IMR-90 (cell line): ENCODE measurements around the gene PTPRN2. TPM values are rescaled to one million over a fixed set of nuclear protein-coding genes. Genes with fewer than 3 reads are reported as not detected.

ENCODE experiments used
- ATAC-seq: fragments of 200-7000 bp; cut with Tn5 transposase; 2 replicates; pipeline ENCODE4 v1.9.1; 2020; ENCODE audit warnings: low read depth, mild to moderate bottlenecking, moderate library complexity
- BruUV-seq: library from RNA; stranded (reverse); fragments of 400-500 nt; replicated peaks from 2 replicates; lab custom pipeline; 2021; lab: Mats Ljungman, UMichigan
- CTCF ChIA-PET: fragments of 300-600 bp; formaldehyde crosslinking; extraction: SDS; loops from one replicate; lab custom pipeline; 2021; ENCODE audit warnings: antibody characterized with exemption; lab: Yijun Ruan, JAX
- POLR2A ChIA-PET: fragments of 300-600 bp; sonication (Branson Sonifier 250); formaldehyde crosslinking; loops from one replicate; lab custom pipeline; 2022; ENCODE audit warnings: antibody characterized with exemption; ENCODE audit not compliant: unreplicated experiment; lab: Charles Lee
- DNase-seq: peaks from one replicate; pipeline ENCODE4 v3.0.0; 2013
- H2AFZ ChIP-seq: replicated peaks from 2 replicates; pipeline ENCODE3; 2013; ENCODE audit warnings: low read length, mild to moderate bottlenecking; ENCODE audit not compliant: poor library complexity
- H2AK5ac ChIP-seq: 2 replicates; pipeline ENCODE4 v1.6.1; 2013; ENCODE audit warnings: low read depth, low read length, inconsistent platforms
- H2AK9ac ChIP-seq: replicated peaks from 2 replicates; pipeline ENCODE3; 2013; ENCODE audit warnings: mild to moderate bottlenecking, low read depth, low read length, moderate library complexity; ENCODE audit not compliant: poor library complexity
- H2BK120ac ChIP-seq: 2 replicates; pipeline ENCODE4 v1.6.1; 2013; ENCODE audit warnings: low read depth, low read length, inconsistent platforms
- H2BK15ac ChIP-seq: 3 replicates; pipeline ENCODE4 v1.6.1; 2013; ENCODE audit warnings: low read depth, low read length, inconsistent platforms
- H2BK20ac ChIP-seq: 2 replicates; pipeline ENCODE4 v1.6.1; 2013; ENCODE audit warnings: low read depth, mild to moderate bottlenecking, inconsistent platforms, low read length, moderate library complexity
- H2BK5ac ChIP-seq: 2 replicates; pipeline ENCODE4 v1.6.1; 2013; ENCODE audit warnings: mild to moderate bottlenecking, low read depth, low read length, inconsistent platforms; ENCODE audit not compliant: poor library complexity, severe bottlenecking
- H3K14ac ChIP-seq: replicated peaks from 2 replicates; pipeline ENCODE4 v1.6.1; 2013; ENCODE audit warnings: low read depth, low read length, inconsistent platforms
- H3K18ac ChIP-seq: 2 replicates; pipeline ENCODE4 v1.6.1; 2013; ENCODE audit warnings: low read depth, low read length, control low read depth
- H3K23ac ChIP-seq: 2 replicates; pipeline ENCODE4 v1.6.1; 2013; ENCODE audit warnings: low read depth, low read length, inconsistent platforms
- H3K27ac ChIP-seq: 2 replicates; pipeline ENCODE4 v1.5.1; 2013; ENCODE audit warnings: mild to moderate bottlenecking, control low read depth, low read length; ENCODE audit not compliant: insufficient read depth
- H3K27me3 ChIP-seq: 2 replicates; pipeline ENCODE4 v1.6.1; 2013; ENCODE audit warnings: low read length; ENCODE audit not compliant: control insufficient read depth, insufficient read depth
- H3K36me3 ChIP-seq: 2 replicates; pipeline ENCODE4 v1.6.1; 2013; ENCODE audit warnings: low read length, mixed read lengths; ENCODE audit not compliant: control insufficient read depth, insufficient read depth
- H3K4ac ChIP-seq: 2 replicates; pipeline ENCODE4 v1.6.1; 2013; ENCODE audit warnings: low read depth, low read length, inconsistent platforms
- H3K4me1 ChIP-seq: 2 replicates; pipeline ENCODE4 v1.6.1; 2013; ENCODE audit warnings: low read length, mixed read lengths; ENCODE audit not compliant: control insufficient read depth, insufficient read depth
- H3K4me2 ChIP-seq: 2 replicates; pipeline ENCODE4 v1.6.1; 2013; ENCODE audit warnings: low read depth, mild to moderate bottlenecking, control low read depth, low read length, moderate library complexity
- H3K4me3 ChIP-seq: 2 replicates; pipeline ENCODE4 v1.5.1; 2013; ENCODE audit warnings: low read depth, mild to moderate bottlenecking, control low read depth, low read length, moderate library complexity; ENCODE audit not compliant: insufficient read depth
- H3K56ac ChIP-seq: 2 replicates; pipeline ENCODE4 v1.6.1; 2013; ENCODE audit warnings: low read length, inconsistent platforms; ENCODE audit not compliant: insufficient read depth; ENCODE audit errors: extremely low read depth
- H3K79me1 ChIP-seq, 2 experiments: 2 replicates each; pipeline ENCODE4 v1.6.1; 2013; ENCODE audit warnings: low read length in 2 of 2, inconsistent platforms in 1 of 2, low read depth in 1 of 2
- H3K9ac ChIP-seq: 2 replicates; pipeline ENCODE4 v1.6.1; 2013; ENCODE audit warnings: low read depth, low read length, control low read depth
- H3K9me1 ChIP-seq: 2 replicates; pipeline ENCODE4 v1.6.1; 2013; ENCODE audit warnings: low read length, inconsistent platforms; ENCODE audit not compliant: insufficient read depth
- H3K9me3 ChIP-seq: 2 replicates; pipeline ENCODE4 v1.6.1; 2013; ENCODE audit warnings: low read length; ENCODE audit not compliant: control insufficient read depth, insufficient read depth
- H4K20me1 ChIP-seq: 2 replicates; pipeline ENCODE4 v1.6.1; 2013; ENCODE audit warnings: low read length, inconsistent platforms; ENCODE audit not compliant: insufficient read depth
- H4K5ac ChIP-seq: 2 replicates; pipeline ENCODE4 v1.6.1; 2013; ENCODE audit warnings: mild to moderate bottlenecking, low read depth, low read length, control low read depth
- H4K8ac ChIP-seq, 2 experiments: 2 replicates each; pipeline ENCODE4 v1.6.1; 2013; ENCODE audit warnings: low read depth in 2 of 2, low read length in 2 of 2, control low read depth in 1 of 2, inconsistent platforms in 1 of 2
- H4K91ac ChIP-seq: 2 replicates; pipeline ENCODE4 v1.6.1; 2013; ENCODE audit warnings: low read depth, low read length, inconsistent platforms; ENCODE audit not compliant: insufficient read depth
- BHLHE40 ChIP-seq: fragments of 150-350 bp; IDR thresholded peaks from 2 replicates; pipeline ENCODE4 v1.6.1; 2016; ENCODE audit warnings: mild to moderate bottlenecking, low read depth, low read length
- CEBPB ChIP-seq: IDR thresholded peaks from 2 replicates; pipeline ENCODE4 v1.6.1; 2012; ENCODE audit warnings: low read depth, low read length, improper control_type of control experiment
- FOS ChIP-seq: fragments of 150-350 bp; IDR thresholded peaks from 2 replicates; pipeline ENCODE4 v1.6.1; 2016; ENCODE audit warnings: low read depth, low read length
- MAZ ChIP-seq: IDR thresholded peaks from 2 replicates; pipeline ENCODE4 v1.6.1; 2012; ENCODE audit warnings: low read depth, mild to moderate bottlenecking, low read length, improper control_type of control experiment, moderate library complexity, borderline replicate concordance
- MXI1 ChIP-seq: IDR thresholded peaks from 2 replicates; pipeline ENCODE4 v1.6.1; 2012; ENCODE audit warnings: low read depth, mild to moderate bottlenecking, low read length, moderate library complexity, borderline replicate concordance
- NFE2L2 ChIP-seq: fragments of 150-350 bp; IDR thresholded peaks from 2 replicates; pipeline ENCODE4 v1.6.1; 2016; ENCODE audit warnings: low read depth, mild to moderate bottlenecking, low read length
- RAD21 ChIP-seq: IDR thresholded peaks from 2 replicates; pipeline ENCODE4 v1.6.1; 2012; ENCODE audit warnings: low read length, improper control_type of control experiment
- RCOR1 ChIP-seq: IDR thresholded peaks from 2 replicates; pipeline ENCODE4 v1.6.1; 2012; ENCODE audit warnings: mild to moderate bottlenecking, low read length, improper control_type of control experiment; ENCODE audit not compliant: insufficient replicate concordance
- WGBS, 2 experiments: methylation state at CpG; one replicate each; pipeline versions ENCODE4 v1.1.5 to v1.1.7; 2013; ENCODE audit warnings: missing lambda C conversion rate in 2 of 2; ENCODE audit not compliant: insufficient read length in 1 of 2; ENCODE audit errors: extremely low coverage in 2 of 2; 5-methylcytosine and 5-hydroxymethylcytosine counted together
- dilution Hi-C: fragments of 300-500 bp; cut with HindIII; formaldehyde crosslinking; loops from one replicate; pipeline ENCODE4 v1.14.3; 2018; ENCODE audit warnings: low sequenced_read_pairs; ENCODE audit not compliant: unreplicated experiment
- in situ Hi-C: fragments of 300-500 bp; cut with MboI; formaldehyde crosslinking; loops from 3 replicates; pipeline ENCODE4 v1.14.3; 2019; ENCODE audit warnings: low sequenced_read_pairs, inconsistent platforms, mixed read lengths
- intact Hi-C: fragments of 100-400 bp; cut with micrococcal nuclease; formaldehyde crosslinking; loops from 2 replicates; pipeline ENCODE4 v1.10.0; 2022
- polyA plus RNA-seq, 3 experiments: library from polyadenylated mRNA; depleted of rRNA; stranded (reverse); fragments of >200 nt; gene quantifications; 2 replicates each; pipeline ENCODE4 v1.2.3, GENCODE V29; 2012; ENCODE audit warnings: low replicate concordance in 1 of 3
- total RNA-seq: library from RNA; depleted of rRNA; stranded (reverse); fragments of >200 nt; gene quantifications from 2 replicates; pipeline ENCODE4 v1.2.3, GENCODE V29; 2012
- TF ChIP-seq, protein P1 (sequence below): fragments of 150-350 bp; IDR thresholded peaks from 2 replicates; pipeline ENCODE4 v1.6.1; 2016; ENCODE audit warnings: low read depth, mild to moderate bottlenecking, low read length, moderate library complexity, borderline replicate concordance

The PTPRN2 gene
- total and polyA plus RNA-seq, 2 of the 4 experiments (the other 2 are of a cell fraction): 0.03 TPM; not detected in 1

DNA sequence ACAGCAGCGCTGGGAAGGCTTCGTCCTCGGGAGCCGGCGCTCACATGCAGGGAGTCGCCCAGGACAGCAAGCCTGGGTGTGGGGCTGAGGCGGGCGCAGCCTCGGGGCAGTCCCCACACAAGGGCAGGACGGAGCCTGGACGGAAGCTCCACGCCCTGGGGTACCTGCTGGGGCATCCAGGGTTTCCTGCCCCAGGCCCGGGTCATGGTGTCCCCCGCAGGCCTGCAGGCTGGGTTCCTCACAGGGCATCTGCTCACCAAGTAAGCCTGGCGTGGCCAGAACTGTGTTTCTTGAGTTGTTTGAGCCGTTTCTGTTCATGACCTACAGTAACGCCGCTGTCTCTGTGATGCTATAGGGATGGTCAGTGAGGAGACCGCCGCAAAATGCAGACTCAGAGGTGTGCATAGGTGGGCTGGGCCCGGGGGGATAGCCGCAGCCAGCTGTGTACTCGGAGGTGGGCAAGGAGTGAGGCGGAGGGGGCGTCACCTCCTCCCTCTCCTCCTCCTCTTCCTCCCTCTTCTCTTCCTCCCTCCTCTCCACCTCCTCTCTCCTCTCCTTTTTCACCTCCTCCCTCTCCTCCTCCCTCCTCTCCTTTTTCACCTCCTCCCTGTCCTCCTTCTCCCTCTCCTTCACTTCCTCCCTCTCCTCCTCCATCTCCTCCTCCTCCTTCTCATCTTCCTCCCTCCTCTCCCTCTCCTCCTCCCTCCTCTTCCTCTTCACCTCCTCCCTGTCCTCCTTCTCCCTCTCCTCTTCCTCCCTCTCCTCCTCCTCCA lies 811.9 kb downstream of the PTPRN2 start:
- no peak overlapping the region for H4K91ac ChIP-seq
- no peak for ATAC-seq
- DNase-seq: no peak
- H3K14ac ChIP-seq: no peak overlapping the region
- no peak overlapping the region for H4K8ac ChIP-seq
- H3K36me3 ChIP-seq: no peaks in the 10 kb centered on the region
- H3K9ac ChIP-seq: no peak overlapping the region
- H3K18ac ChIP-seq: no peak overlapping the region
- no peak overlapping the region for H2AK9ac ChIP-seq
- no peak overlapping the region for H4K5ac ChIP-seq
- H3K9me3 ChIP-seq: peaks cover 80% of the 10 kb centered on the region
- no peak overlapping the region for H2AK5ac ChIP-seq
- H2BK120ac ChIP-seq: no peak overlapping the region
- WGBS, 2 experiments: 71% methylated on average over 5 of the region's 25 CpGs; no CpG with 5 or more reads in 1 of the 2 experiments
- no peaks in the 10 kb centered on the region for H3K79me1 ChIP-seq
- no peak overlapping the region for H3K56ac ChIP-seq
- no peak overlapping the region for H3K27ac ChIP-seq
- H3K4me2 ChIP-seq: no peak overlapping the region
- H4K20me1 ChIP-seq: no peaks in the 10 kb centered on the region
- CTCF ChIA-PET: no interaction called here
- H3K9me1 ChIP-seq: no peaks in the 10 kb centered on the region
- no peak overlapping the region for H3K4ac ChIP-seq
- H3K23ac ChIP-seq: no peak overlapping the region
- no peak overlapping the region for H3K4me3 ChIP-seq
- dilution Hi-C loops (no loop called here), in situ Hi-C loops (no loop called here), intact Hi-C loops (no loop called here)
- POLR2A ChIA-PET: no interaction called here
- no peaks in the 10 kb centered on the region for H3K27me3 ChIP-seq
- no peak overlapping the region for H2BK15ac ChIP-seq
- BruUV-seq: no TSS peak
- no peaks in the 10 kb centered on the region for H3K4me1 ChIP-seq
- H2AFZ ChIP-seq: no peak overlapping the region
- H2BK5ac ChIP-seq: no peak overlapping the region
- H2BK20ac ChIP-seq: no peak overlapping the region
- no peak for TF ChIP-seq FOS
- TF ChIP-seq MXI1: no peak
- TF ChIP-seq BHLHE40: no peak
- no peak for TF ChIP-seq MAZ
- no peak for TF ChIP-seq NFE2L2
- TF ChIP-seq CEBPB: no peak
- TF ChIP-seq RAD21: no peak
- no peak for TF ChIP-seq RCOR1
- TF ChIP-seq, protein P1, sequence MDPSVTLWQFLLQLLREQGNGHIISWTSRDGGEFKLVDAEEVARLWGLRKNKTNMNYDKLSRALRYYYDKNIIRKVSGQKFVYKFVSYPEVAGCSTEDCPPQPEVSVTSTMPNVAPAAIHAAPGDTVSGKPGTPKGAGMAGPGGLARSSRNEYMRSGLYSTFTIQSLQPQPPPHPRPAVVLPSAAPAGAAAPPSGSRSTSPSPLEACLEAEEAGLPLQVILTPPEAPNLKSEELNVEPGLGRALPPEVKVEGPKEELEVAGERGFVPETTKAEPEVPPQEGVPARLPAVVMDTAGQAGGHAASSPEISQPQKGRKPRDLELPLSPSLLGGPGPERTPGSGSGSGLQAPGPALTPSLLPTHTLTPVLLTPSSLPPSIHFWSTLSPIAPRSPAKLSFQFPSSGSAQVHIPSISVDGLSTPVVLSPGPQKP: no peak
